HepG2 (cell line): ENCODE results near the gene SOCS1. TPM values are rescaled to one million over a fixed set of nuclear protein-coding genes. Genes with fewer than 3 reads are reported as not detected.

Experiments
- ATAC-seq: fragments of 200-7000 bp; cut with Tn5 transposase; 3 replicates; pipeline ENCODE4 v1.9.1; 2020; ENCODE audit warnings: mild to moderate bottlenecking, moderate library complexity
- BruUV-seq: library from RNA; stranded (reverse); fragments of 400-500 nt; replicated peaks from 2 replicates; lab custom pipeline; 2021; lab: Mats Ljungman, UMichigan
- CTCF ChIA-PET: fragments of 300-600 bp; formaldehyde crosslinking; extraction: SDS; loops from one replicate; lab custom pipeline; 2021; ENCODE audit warnings: low total read pairs, inconsistent platforms, low intra/inter-chr PET ratio; lab: Yijun Ruan, JAX
- POLR2A ChIA-PET: fragments of 350-600 bp; sonication (Branson Sonifier 250); formaldehyde crosslinking; loops from one replicate; lab custom pipeline; 2020; ENCODE audit warnings: antibody characterized with exemption, inconsistent platforms; lab: Yijun Ruan, JAX
- DNase-seq: peaks from one replicate; pipeline ENCODE4 v3.0.0-alpha.2; 2015; ENCODE audit warnings: low spot score
- FAIRE-seq: peaks from 3 replicates; lab custom pipeline; 2011; peaks lifted over from hg19 to GRCh38; lab: Jason Lieb, UNC
- H2AFZ ChIP-seq: one replicate; pipeline ENCODE4 v1.6.1; 2011; ENCODE audit warnings: low read length, inconsistent platforms
- H3K27ac ChIP-seq: fragments of 300-600 bp; 3 replicates; pipeline ENCODE4 v1.8.0; 2011; ENCODE audit warnings: mixed run types, mild to moderate bottlenecking, mixed read lengths, low read length, inconsistent platforms; ENCODE audit not compliant: insufficient read depth; ENCODE audit errors: extremely low read length
- H3K27me3 ChIP-seq, 2 experiments: fragments of 200-600 bp in 1 of 2; 2 replicates in 1 of 2; 3 replicates in 1 of 2; pipeline versions ENCODE4 v1.6.0 to v1.8.0; 2011; ENCODE audit warnings: low read length in 2 of 2, mild to moderate bottlenecking in 2 of 2, moderate library complexity in 2 of 2, inconsistent platforms in 1 of 2; ENCODE audit not compliant: insufficient read depth in 2 of 2, control insufficient read depth in 1 of 2
- H3K36me3 ChIP-seq, 2 experiments: fragments of 200-600 bp in 1 of 2; replicated peaks in 1 of 2; 2 replicates in 1 of 2; 3 replicates in 1 of 2; pipeline versions ENCODE4 v1.5.1 to v1.8.0; 2011; ENCODE audit warnings: low read length in 2 of 2, inconsistent platforms in 1 of 2; ENCODE audit not compliant: insufficient read depth in 2 of 2, control insufficient read depth in 1 of 2
- H3K4me1 ChIP-seq: 2 replicates; pipeline ENCODE4 v1.5.1; 2012; ENCODE audit warnings: low read length, inconsistent platforms; ENCODE audit not compliant: insufficient read depth
- H3K4me2 ChIP-seq: 2 replicates; pipeline ENCODE4 v1.6.0; 2011; ENCODE audit warnings: low read depth, low read length, inconsistent platforms
- H3K4me3 ChIP-seq, 3 experiments: fragments of 200-600 bp in 1 of 3; sonication (generic), shearing (Covaris generic) in 1 of 3; replicated peaks in 1 of 3; 2 replicates each; pipeline ENCODE4 v1.5.1; 2011 to 2016; ENCODE audit warnings: low read length in 3 of 3, inconsistent platforms in 2 of 3, low read depth in 2 of 3, mild to moderate bottlenecking in 2 of 3, control low read depth in 1 of 3, mixed read lengths in 1 of 3; ENCODE audit not compliant: insufficient read depth in 1 of 3
- H3K79me2 ChIP-seq: one replicate; pipeline ENCODE4 v1.6.1; 2011; ENCODE audit warnings: low read length, inconsistent platforms; ENCODE audit not compliant: insufficient read depth
- H3K9ac ChIP-seq: 2 replicates; pipeline ENCODE4 v1.6.0; 2011; ENCODE audit warnings: mild to moderate bottlenecking, low read depth, low read length, inconsistent platforms; ENCODE audit not compliant: insufficient read depth
- H3K9me3 ChIP-seq: 2 replicates; pipeline ENCODE4 v1.5.1; 2012; ENCODE audit warnings: mild to moderate bottlenecking, low read length
- H4K20me1 ChIP-seq: 2 replicates; pipeline ENCODE4 v1.6.0; 2011; ENCODE audit warnings: inconsistent platforms, mild to moderate bottlenecking, low read length, moderate library complexity; ENCODE audit not compliant: insufficient read depth
- ATAD3A ChIP-seq: sonication (generic); formaldehyde crosslinking; IDR thresholded peaks from 2 replicates; pipeline ENCODE4 v1.4.0; 2020; ENCODE audit warnings: missing genetic modification reagents
- CREB1 ChIP-seq, 2 experiments: fragments of 450-650 bp in 1 of 2; IDR thresholded peaks; 2 replicates each; pipeline ENCODE4 v1.6.1; 2016 to 2017; ENCODE audit warnings: control low read depth in 1 of 2, mild to moderate bottlenecking in 1 of 2, missing compliant biosample characterization in 1 of 2, missing genetic modification characterization in 1 of 2
- DNMT3B ChIP-seq: conservative IDR thresholded peaks from 2 replicates; pipeline ENCODE4 v1.6.1; 2016; ENCODE audit warnings: missing biosample characterization, control low read depth
- EED ChIP-seq: sonication (generic); formaldehyde crosslinking; IDR thresholded peaks from 2 replicates; pipeline ENCODE4 v1.5.0; 2020; ENCODE audit warnings: mild to moderate bottlenecking, missing genetic modification reagents
- FOXA1 ChIP-seq, 2 experiments: fragments of 450-650 bp in 1 of 2; sonication (generic) in 1 of 2; formaldehyde crosslinking in 1 of 2; IDR thresholded peaks; 2 replicates each; pipeline versions ENCODE4 v1.4.0 to v1.6.1; 2016 to 2020; ENCODE audit warnings: missing genetic modification reagents in 1 of 2
- JUN ChIP-seq: sonication (generic); formaldehyde crosslinking; IDR thresholded peaks from 2 replicates; pipeline ENCODE4 v1.4.0; 2020; ENCODE audit warnings: mild to moderate bottlenecking, missing genetic modification reagents
- MAFF ChIP-seq: IDR thresholded peaks from 2 replicates; pipeline ENCODE4 v1.6.1; 2011; ENCODE audit warnings: low read depth, low read length, improper control_type of control experiment
- MXD4 ChIP-seq: IDR thresholded peaks from 2 replicates; pipeline ENCODE4 v1.6.1; 2016; ENCODE audit warnings: mild to moderate bottlenecking, missing biosample characterization, missing genetic modification reagents
- NCOA1 ChIP-seq: sonication (generic); formaldehyde crosslinking; IDR thresholded peaks from 2 replicates; pipeline ENCODE4 v1.9.0; 2021; ENCODE audit warnings: missing genetic modification reagents
- PATZ1 ChIP-seq: sonication (generic); formaldehyde crosslinking; IDR thresholded peaks from 2 replicates; pipeline ENCODE4 v1.4.0; 2020; ENCODE audit warnings: missing genetic modification reagents
- PTBP1 ChIP-seq: fragments of 200-400 bp; formaldehyde crosslinking; IDR thresholded peaks from 2 replicates; pipeline ENCODE4 v1.6.1; 2018; ENCODE audit warnings: low read length, low read depth; ENCODE audit not compliant: poor library complexity, severe bottlenecking
- UBTF ChIP-seq: sonication (generic); formaldehyde crosslinking; IDR thresholded peaks from 2 replicates; pipeline ENCODE4 v1.4.0; 2020; ENCODE audit warnings: mild to moderate bottlenecking, missing genetic modification reagents
- YEATS4 ChIP-seq: sonication (generic); formaldehyde crosslinking; IDR thresholded peaks from 2 replicates; pipeline ENCODE4 v1.4.0; 2020; ENCODE audit warnings: missing genetic modification reagents, borderline replicate concordance
- ZBTB7B ChIP-seq: sonication (generic); formaldehyde crosslinking; IDR thresholded peaks from 2 replicates; pipeline ENCODE4 v1.4.0; 2020; ENCODE audit warnings: missing genetic modification reagents
- ZNF30 ChIP-seq: sonication (generic); formaldehyde crosslinking; IDR thresholded peaks from 2 replicates; pipeline ENCODE4 v1.5.0; 2020; ENCODE audit warnings: mild to moderate bottlenecking, missing genetic modification reagents
- ZNF329 ChIP-seq: sonication (generic); formaldehyde crosslinking; IDR thresholded peaks from 2 replicates; pipeline ENCODE4 v1.9.0; 2021; ENCODE audit warnings: low read depth, mild to moderate bottlenecking, missing genetic modification reagents
- ZNF605 ChIP-seq: sonication (generic); formaldehyde crosslinking; IDR thresholded peaks from 2 replicates; pipeline ENCODE4 v1.8.0; 2022; ENCODE audit warnings: mild to moderate bottlenecking, missing genetic modification reagents
- ZNF878 ChIP-seq: sonication (generic); formaldehyde crosslinking; IDR thresholded peaks from 2 replicates; pipeline ENCODE4 v1.8.1; 2023; ENCODE audit warnings: mild to moderate bottlenecking, missing genetic modification reagents, moderate library complexity
- ZSCAN12 ChIP-seq: sonication (generic); formaldehyde crosslinking; IDR thresholded peaks from 2 replicates; pipeline ENCODE4 v1.9.0; 2021; ENCODE audit warnings: mild to moderate bottlenecking, missing genetic modification reagents
- WGBS: methylation state at CpG from one replicate; pipeline ENCODE4 v1.1.6; 2017; ENCODE audit warnings: low lambda C conversion rate; 5-methylcytosine and 5-hydroxymethylcytosine counted together
- in situ Hi-C: cut with HindIII; loops from 2 replicates; pipeline ENCODE4 v1.10.0; 2017; ENCODE audit warnings: low pct_unique_long_range_greater_than_20kb; ENCODE audit not compliant: extremely low pct_ligation_motif_present
- intact Hi-C: fragments of 100-400 bp; cut with micrococcal nuclease; formaldehyde crosslinking; loops from one replicate; pipeline ENCODE4 v1.10.0; 2022; ENCODE audit not compliant: unreplicated experiment
- polyA plus RNA-seq, 8 experiments: library from polyadenylated mRNA; depleted of rRNA in 3 of 8; stranded (reverse) in 7 of 8; unstranded in 1 of 8; fragments of >200 nt; fragmentation: Illumina TruSeq in 4 of 8; extraction: Trizol in 4 of 8; gene quantifications; 2 replicates each; pipeline versions ENCODE4 v1.2.1 to v1.2.3, GENCODE V29; 2011 to 2016; ENCODE audit warnings: low read depth in 4 of 8, missing spikeins in 1 of 8, mixed read lengths in 1 of 8; ENCODE audit not compliant: insufficient read depth in 1 of 8
- total RNA-seq, 5 experiments: library from RNA; depleted of rRNA; stranded (reverse); fragments of >200 nt; fragmentation: Illumina TruSeq; extraction: Trizol; gene quantifications; 2 replicates each; pipeline ENCODE4 v1.2.3, GENCODE V29; 2016; ENCODE audit warnings: low read depth in 1 of 5

SOCS1 gene
- total and polyA plus RNA-seq, 2 of the 13 experiments (the other 11 are each of a cell fraction or from before 2014, with no cell fraction given): 5.3 to 6.3 TPM

GRCh38 chr16:11257131-11257938 is 1.3 kb upstream of the SOCS1 start:
- peak; percentile 79 for FAIRE-seq
- peak; percentile 85 for DNase-seq
- ChIA-PET CTCF (interaction anchor here (0.6 to 5.2 kb wide), 4 partner anchors 99 to 286 kb away, joined by 3 to 38 read pairs (median 20); no protein-coding TSS in a partner anchor), POLR2A (interaction anchor here (0.7 to 9.0 kb wide), 19 partner anchors 12 to 486 kb away, joined by 3 to 351 read pairs (median 19); partner anchors contain the start of genes DEXI, PRM1, PRM2 and PRM3)
- Histone ChIP-seq H3K4me3 (peak overlapping the region; percentile 87 to 98 (median 95)), H4K20me1 (peaks cover 35% of the 10 kb centered on the region), H3K9me3 (no peaks in the 10 kb centered on the region), H3K36me3 (peaks cover 2 to 8% of the 10 kb centered on the region in 2 experiments; a peak in 4 of 5 replicates), H3K4me2 (peak overlapping the region; percentile 99), H3K27ac (peak overlapping the region; percentile 93), H2AFZ (no peak overlapping the region), H3K9ac (peak overlapping the region; percentile 92), H3K4me1 (peaks cover 81% of the 10 kb centered on the region), H3K27me3 (no peaks in the 10 kb centered on the region; a peak in 2 of 5 replicates), H3K79me2 (peaks cover 28% of the 10 kb centered on the region)
- ATAC-seq: peak; percentile 72
- 9% methylated on average over 18 of the region's 21 CpGs for WGBS
- in situ Hi-C loops (loop anchor here (5.0 kb wide), 2 partner anchors 90 to 290 kb away; partner anchors contain the start of gene RMI2), intact Hi-C loops (loop anchor here (1.0 to 5.0 kb wide), 5 partner anchors 21 to 115 kb away; no protein-coding TSS in a partner anchor)
- BruUV-seq: TSS peak; percentile 83
- TF ChIP-seq ZNF30 (no peak), PATZ1 (no peak; the same call in 1 of the 2 replicates), UBTF (CRISPR knock-in tag) (peak; percentile 74; the same call in 1 of the 2 replicates), ZNF605 (peak; percentile 86; the same call in 1 of the 2 replicates), PTBP1 (peak; percentile 58), CREB1 (IDR thresholded peaks at IDR 0.05) (no peak), CREB1 (CRISPR knock-in tag; IDR thresholded peaks at IDR 0.05) (no peak), MXD4 (CRISPR knock-in tag) (no peak), ZNF329 (CRISPR knock-in tag) (no peak), EED (CRISPR knock-in tag) (no peak), ZNF878 (CRISPR knock-in tag) (peak; percentile 86), ATAD3A (CRISPR knock-in tag) (no peak), MAFF (0 out of 2 replicates have a peak, but pooled peaks have one; percentile 7), ZBTB7B (no peak), NCOA1 (CRISPR knock-in tag) (no peak), FOXA1 (IDR thresholded peaks at IDR 0.05) (no peak), FOXA1 (CRISPR knock-in tag; IDR thresholded peaks at IDR 0.05) (no peak), DNMT3B (CRISPR knock-in tag) (peak; percentile 70; the same call in 1 of the 2 replicates), JUN (0 out of 2 replicates have a peak, but pooled peaks have one; percentile 34), YEATS4 (CRISPR knock-in tag) (peak; percentile 71; the same call in 1 of the 2 replicates), ZSCAN12 (CRISPR knock-in tag) (0 out of 2 replicates have a peak, but pooled peaks have one; percentile 18)
